ENCODE results near the gene NUDT8. TPM values are rescaled to one million over a fixed set of nuclear protein-coding genes. Genes with fewer than 3 reads are reported as not detected.

The NUDT8 gene
- total RNA-seq, 4 donors from 2014 or later, result 5.0 to 64.1 (median 45.4) TPM

DNA sequence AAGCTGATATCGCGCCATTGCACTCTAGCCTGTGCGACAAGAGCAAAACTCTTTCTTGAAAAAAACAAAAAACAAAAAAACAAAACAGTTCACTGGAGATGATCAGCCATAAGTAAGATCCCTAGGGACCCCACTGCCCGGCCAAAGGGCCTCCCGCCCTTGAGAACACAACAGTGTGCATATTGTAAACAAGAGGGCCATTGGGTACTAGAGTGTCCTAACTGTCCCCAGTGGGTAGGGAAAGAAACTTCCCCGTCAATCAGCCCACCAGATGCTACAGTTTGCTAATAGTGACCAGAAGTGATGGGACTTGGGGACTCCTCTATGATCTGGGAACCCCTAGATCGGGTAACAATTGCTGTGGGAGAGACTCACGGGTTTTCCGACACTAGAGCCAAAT lies 24.5 kb upstream of the NUDT8 start:
- TF ChIP-seq POLR2A (IDR thresholded peaks at IDR 0.05), result no peak
- TF ChIP-seq, protein P1, sequence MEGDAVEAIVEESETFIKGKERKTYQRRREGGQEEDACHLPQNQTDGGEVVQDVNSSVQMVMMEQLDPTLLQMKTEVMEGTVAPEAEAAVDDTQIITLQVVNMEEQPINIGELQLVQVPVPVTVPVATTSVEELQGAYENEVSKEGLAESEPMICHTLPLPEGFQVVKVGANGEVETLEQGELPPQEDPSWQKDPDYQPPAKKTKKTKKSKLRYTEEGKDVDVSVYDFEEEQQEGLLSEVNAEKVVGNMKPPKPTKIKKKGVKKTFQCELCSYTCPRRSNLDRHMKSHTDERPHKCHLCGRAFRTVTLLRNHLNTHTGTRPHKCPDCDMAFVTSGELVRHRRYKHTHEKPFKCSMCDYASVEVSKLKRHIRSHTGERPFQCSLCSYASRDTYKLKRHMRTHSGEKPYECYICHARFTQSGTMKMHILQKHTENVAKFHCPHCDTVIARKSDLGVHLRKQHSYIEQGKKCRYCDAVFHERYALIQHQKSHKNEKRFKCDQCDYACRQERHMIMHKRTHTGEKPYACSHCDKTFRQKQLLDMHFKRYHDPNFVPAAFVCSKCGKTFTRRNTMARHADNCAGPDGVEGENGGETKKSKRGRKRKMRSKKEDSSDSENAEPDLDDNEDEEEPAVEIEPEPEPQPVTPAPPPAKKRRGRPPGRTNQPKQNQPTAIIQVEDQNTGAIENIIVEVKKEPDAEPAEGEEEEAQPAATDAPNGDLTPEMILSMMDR (IDR thresholded peaks at IDR 0.05), result no peak
- Histone ChIP-seq H3K4me1 (peaks cover 0 to 23% (median 6%) of the 10 kb centered on the region in 4 donors), H3K27ac (no peak overlapping the region), H3K4me3 (no peak overlapping the region), H3K27me3 (no peaks in the 10 kb centered on the region), H3K9me3 (no peaks in the 10 kb centered on the region), H3K36me3 (no peaks in the 10 kb centered on the region)
- DNase-seq, result peak in 1 of 3 donors; percentile 7

GRCh38 chr11:67652965-67653845 lies 23.5 kb upstream of the NUDT8 start:
- Histone ChIP-seq H3K36me3 (no peaks in the 10 kb centered on the region), H3K9me3 (no peaks in the 10 kb centered on the region), H3K4me3 (no peak overlapping the region), H3K4me1 (peaks cover 0 to 33% (median 14%) of the 10 kb centered on the region in 4 donors), H3K27me3 (no peaks in the 10 kb centered on the region), H3K27ac (no peak overlapping the region)
- TF ChIP-seq, protein P1 (IDR thresholded peaks at IDR 0.05), result no peak
- TF ChIP-seq POLR2A (IDR thresholded peaks at IDR 0.05), result no peak
- DNase-seq, result peak in 2 of 3 donors; percentile 26 to 37

DNA sequence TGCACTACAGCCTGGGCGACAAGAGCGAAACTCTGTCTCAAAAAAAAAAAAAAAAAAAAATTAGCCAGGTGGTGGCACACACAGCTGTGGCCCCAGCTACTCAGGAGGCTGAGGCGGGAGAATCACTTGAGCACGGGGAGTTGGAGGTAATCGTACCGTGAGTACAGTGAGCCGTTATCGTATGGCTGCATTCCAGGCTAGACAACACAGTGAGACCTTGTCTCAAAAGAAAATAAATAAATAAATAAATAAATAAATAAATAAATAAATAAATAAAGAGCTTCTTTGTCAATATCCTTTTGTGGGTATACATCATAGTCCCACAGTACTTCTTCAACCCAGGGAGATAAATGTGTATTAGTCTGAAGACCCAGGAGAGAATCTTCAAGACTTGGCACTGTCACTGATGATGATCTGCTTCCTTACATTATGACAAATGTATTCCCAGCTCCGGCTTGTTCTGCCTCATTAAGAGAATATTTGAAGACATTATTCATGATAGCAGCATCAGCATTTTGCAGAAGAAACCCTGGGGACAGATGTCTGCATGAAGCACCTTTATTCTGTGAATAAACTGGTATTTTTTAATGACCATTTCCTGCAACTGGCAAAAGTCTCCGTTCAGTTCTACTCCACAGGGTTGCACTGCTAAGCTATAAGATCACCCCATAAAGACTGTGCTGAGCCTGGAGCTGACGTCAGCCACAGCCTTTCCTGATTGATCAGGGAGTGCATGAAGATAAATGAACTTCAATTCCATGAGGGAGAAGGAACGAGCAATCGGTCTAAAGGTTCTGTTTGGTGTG lies 22.4 kb upstream of the NUDT8 start:
- peak in 2 of 3 donors; percentile 55 to 56 for DNase-seq
- H3K9me3 ChIP-seq, result no peaks in the 10 kb centered on the region
- H3K36me3 ChIP-seq, result no peaks in the 10 kb centered on the region
- H3K4me3 ChIP-seq, result no peak overlapping the region
- peaks cover 0 to 44% (median 21%) of the 10 kb centered on the region in 4 donors for H3K4me1 ChIP-seq
- TF ChIP-seq, protein P1 (IDR thresholded peaks at IDR 0.05), result no peak
- TF ChIP-seq POLR2A (IDR thresholded peaks at IDR 0.05), result no peak
- no peaks in the 10 kb centered on the region for H3K27me3 ChIP-seq
- peak overlapping the region in 2 of 4 donors; percentile 12 to 33 for H3K27ac ChIP-seq

DNA sequence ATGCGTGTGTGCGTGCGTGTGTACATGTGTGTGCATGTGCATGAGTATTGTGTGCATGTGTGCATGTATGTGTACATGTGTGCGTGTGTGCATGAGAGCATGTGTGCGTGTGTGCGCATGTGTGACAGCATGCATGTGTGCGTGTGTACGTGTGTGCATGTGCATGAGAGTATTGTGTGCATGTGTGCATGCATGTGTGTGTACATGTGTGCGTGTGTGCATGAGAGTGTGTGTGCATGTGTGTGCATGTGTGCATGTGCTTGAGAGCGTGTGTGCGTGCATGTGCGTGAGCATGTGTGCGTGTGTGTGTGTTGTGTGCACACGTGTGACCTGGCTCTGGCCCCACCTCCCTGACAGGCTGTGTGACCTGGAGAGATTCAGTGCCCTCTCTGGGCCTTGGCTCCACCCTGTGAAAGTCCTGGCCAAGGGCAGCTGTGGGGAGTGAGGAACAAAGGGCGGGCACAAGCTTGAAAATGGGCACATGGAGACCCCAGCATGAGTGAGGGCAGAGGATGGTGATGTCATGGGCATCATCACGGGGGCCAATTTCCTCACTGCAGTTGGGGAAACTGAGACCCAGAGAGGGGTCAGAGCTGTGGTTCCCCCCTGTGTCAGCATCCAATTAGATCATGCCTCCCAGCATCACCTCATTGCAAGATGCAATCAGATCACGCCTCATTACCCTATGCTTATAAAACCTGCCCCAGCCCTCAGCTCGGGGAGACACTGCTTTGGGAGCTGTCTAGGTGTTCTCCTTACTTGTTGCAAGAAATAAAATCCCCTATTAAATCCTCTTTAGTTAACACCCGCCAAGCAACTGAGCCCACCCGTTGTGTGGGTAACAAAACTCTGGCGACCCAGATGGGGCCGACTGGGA lies 20.1 kb upstream of the NUDT8 start:
- Histone ChIP-seq H3K4me3 (peak overlapping the region; percentile 39 to 59 (median 47)), H3K36me3 (no peaks in the 10 kb centered on the region), H3K4me1 (peaks cover 0 to 60% (median 39%) of the 10 kb centered on the region in 4 donors), H3K27ac (peak overlapping the region; percentile 72 to 92 (median 83)), H3K27me3 (no peaks in the 10 kb centered on the region), H3K9me3 (no peaks in the 10 kb centered on the region)
- DNase-seq, result peak in 1 of 3 donors; percentile 44
- peak in 1 of 2 donors; percentile 74 for TF ChIP-seq POLR2A (IDR thresholded peaks at IDR 0.05)
- TF ChIP-seq, protein P1 (IDR thresholded peaks at IDR 0.05), result no peak
